ENCODE data around the gene TNS3. TPM values are rescaled to one million over a fixed set of nuclear protein-coding genes. Genes with fewer than 3 reads are reported as not detected.

Gene TNS3
- total RNA-seq, 4 donors from 2014 or later, result 70.9 to 112 (median 98.6) TPM

GRCh38 chr7:47531584-47532492 is 50.1 kb downstream of the TNS3 start:
- TF ChIP-seq CTCF (IDR thresholded peaks at IDR 0.05), result no peak
- DNase-seq (ENCODE audit: low spot score) (no peak), ATAC-seq (ENCODE audit: low FRiP score) (no peak)

GRCh38 chr7:47529826-47530555 is 51.9 kb downstream of the TNS3 start:
- DNase-seq (ENCODE audit: low spot score) (no peak), ATAC-seq (ENCODE audit: low FRiP score) (no peak)
- TF ChIP-seq CTCF (IDR thresholded peaks at IDR 0.05), result no peak

GRCh38 chr7:47529405-47529804 is 52.5 kb downstream of the TNS3 start:
- DNase-seq (ENCODE audit: low spot score), result no peak
- TF ChIP-seq CTCF (IDR thresholded peaks at IDR 0.05), result no peak
- ATAC-seq (ENCODE audit: low FRiP score), result no peak

- DNase-seq (ENCODE audit: low spot score), result no peak
- ATAC-seq (ENCODE audit: low FRiP score), result no peak
- no peak for TF ChIP-seq CTCF (IDR thresholded peaks at IDR 0.05)
Observed at GRCh38 chr7:47528471-47528870, 53.4 kb downstream of the TNS3 start.

GRCh38 chr7:47526466-47526865 is 55.4 kb downstream of the TNS3 start:
- no peak for TF ChIP-seq CTCF (IDR thresholded peaks at IDR 0.05)
- no peak for DNase-seq (ENCODE audit: low spot score)
- no peak for ATAC-seq (ENCODE audit: low FRiP score)

- ATAC-seq (ENCODE audit: low FRiP score), result no peak
- DNase-seq (ENCODE audit: low spot score), result no peak
- no peak for TF ChIP-seq CTCF (IDR thresholded peaks at IDR 0.05)
Observed at GRCh38 chr7:47525066-47525623, 56.8 kb downstream of the TNS3 start.

All from omental fat pad (tissue), 4 donors.